ENCODE data around the gene NCF2.

The NCF2 gene

DNA sequence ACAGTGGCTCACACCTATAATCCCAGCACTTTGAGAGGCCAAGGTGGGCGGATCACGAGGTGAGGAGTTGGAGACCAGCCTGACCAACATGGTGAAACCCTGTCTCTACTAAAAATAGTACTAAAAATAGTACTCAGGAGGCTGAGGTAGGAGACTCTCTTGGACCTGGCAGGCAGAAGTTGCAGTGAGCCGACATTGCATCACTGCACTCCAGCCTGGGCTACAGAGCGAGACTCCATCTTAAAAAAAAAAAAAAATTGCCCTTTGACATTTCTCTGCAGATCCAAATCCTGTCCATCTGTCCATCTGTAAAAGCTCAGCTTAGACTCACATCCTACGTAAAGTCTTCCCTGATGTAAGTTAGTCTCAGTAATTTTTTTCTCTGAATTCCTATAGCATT is 6.2 kb upstream of the NCF2 start:
- H4K91ac ChIP-seq (ENCODE audit: low read depth, low read length): no peak overlapping the region
- H3K23ac ChIP-seq (ENCODE audit: low read length): no peak overlapping the region
- H3K79me2 ChIP-seq (ENCODE audit: control insufficient read depth, insufficient read depth, low read length, poor library complexity): no peaks in the 10 kb centered on the region
- no peak overlapping the region for H2AK5ac ChIP-seq (ENCODE audit: low read length)
- no peak for DNase-seq
- H3K9ac ChIP-seq (ENCODE audit: low read length): no peak overlapping the region
- no peak overlapping the region for H2BK120ac ChIP-seq (ENCODE audit: insufficient read depth, low read length, poor library complexity)
- no peak overlapping the region for H2AFZ ChIP-seq (ENCODE audit: insufficient read depth, low read length, poor library complexity)
- no CpG with 5 or more reads among the region's 5 CpGs for WGBS (ENCODE audit: extremely low coverage, insufficient coverage, insufficient read length)
- no peak overlapping the region for H3K18ac ChIP-seq (ENCODE audit: low read length)
- H2BK12ac ChIP-seq (ENCODE audit: low read length): no peak overlapping the region
- H3K4me2 ChIP-seq (ENCODE audit: low read length): no peak overlapping the region
- H3K27me3 ChIP-seq (ENCODE audit: insufficient read depth, low read length): no peaks in the 10 kb centered on the region
- H3K36me3 ChIP-seq (ENCODE audit: control insufficient read depth in 1 of 2, insufficient read depth in 2 of 2, low read length in 2 of 2): no peaks in the 10 kb centered on the region
- H3K4me3 ChIP-seq (ENCODE audit: low read depth, low read length): no peak overlapping the region
- H4K8ac ChIP-seq (ENCODE audit: low read depth, low read length): no peak overlapping the region
- no peak overlapping the region for H2BK5ac ChIP-seq (ENCODE audit: low read depth, low read length, poor library complexity)
- H3K79me1 ChIP-seq (ENCODE audit: low read length): no peaks in the 10 kb centered on the region
- no peak overlapping the region for H4K12ac ChIP-seq (ENCODE audit: low read depth, low read length)
- no peak overlapping the region for H3K27ac ChIP-seq (ENCODE audit: low read depth, low read length)
- H3K14ac ChIP-seq (ENCODE audit: low read length): no peak overlapping the region
- H3K4ac ChIP-seq (ENCODE audit: low read depth, low read length): no peak overlapping the region
- peaks cover 0 to 6% of the 10 kb centered on the region in 2 experiments for H3K4me1 ChIP-seq (ENCODE audit: control insufficient read depth in 1 of 2, insufficient read depth in 2 of 2, low read length in 2 of 2)
- no peaks in the 10 kb centered on the region for H3K9me3 ChIP-seq (ENCODE audit: insufficient read depth, low read depth, low read length)

DNA sequence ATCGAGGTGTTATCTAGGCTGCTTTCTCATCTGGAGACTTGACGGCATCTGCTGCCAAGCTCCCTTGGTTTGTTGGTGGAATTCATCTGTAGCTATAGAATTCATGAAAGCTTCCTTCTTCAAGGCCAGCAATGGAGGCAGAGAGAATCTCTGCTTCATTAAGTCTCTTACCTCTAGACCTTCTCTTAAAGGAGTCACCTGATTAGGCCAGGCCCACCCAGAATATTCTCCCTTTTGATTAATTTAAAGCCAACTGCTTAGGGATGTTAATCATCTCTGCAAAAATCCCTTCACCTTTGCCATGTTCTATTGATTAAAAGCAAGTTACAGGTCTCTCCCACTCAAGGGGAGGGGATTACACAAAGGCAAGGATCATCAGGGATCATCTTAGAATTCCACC is 5.3 kb upstream of the NCF2 start:
- no peak overlapping the region for H3K4me2 ChIP-seq (ENCODE audit: low read length)
- H3K23ac ChIP-seq (ENCODE audit: low read length): no peak overlapping the region
- no peak overlapping the region for H4K8ac ChIP-seq (ENCODE audit: low read depth, low read length)
- WGBS (ENCODE audit: extremely low coverage, insufficient coverage, insufficient read length): no CpG with 5 or more reads among the region's 2 CpGs
- no peaks in the 10 kb centered on the region for H3K79me2 ChIP-seq (ENCODE audit: control insufficient read depth, insufficient read depth, low read length, poor library complexity)
- H4K12ac ChIP-seq (ENCODE audit: low read depth, low read length): no peak overlapping the region
- H3K27ac ChIP-seq (ENCODE audit: low read depth, low read length): no peak overlapping the region
- H2BK5ac ChIP-seq (ENCODE audit: low read depth, low read length, poor library complexity): no peak overlapping the region
- no peak overlapping the region for H3K14ac ChIP-seq (ENCODE audit: low read length)
- H2AK5ac ChIP-seq (ENCODE audit: low read length): no peak overlapping the region
- no peaks in the 10 kb centered on the region for H3K27me3 ChIP-seq (ENCODE audit: insufficient read depth, low read length)
- no peak overlapping the region for H4K91ac ChIP-seq (ENCODE audit: low read depth, low read length)
- H2AFZ ChIP-seq (ENCODE audit: insufficient read depth, low read length, poor library complexity): no peak overlapping the region
- H3K36me3 ChIP-seq (ENCODE audit: control insufficient read depth in 1 of 2, insufficient read depth in 2 of 2, low read length in 2 of 2): no peaks in the 10 kb centered on the region
- H2BK120ac ChIP-seq (ENCODE audit: insufficient read depth, low read length, poor library complexity): no peak overlapping the region
- H3K79me1 ChIP-seq (ENCODE audit: low read length): no peaks in the 10 kb centered on the region
- H3K9ac ChIP-seq (ENCODE audit: low read length): no peak overlapping the region
- no peak overlapping the region for H2BK12ac ChIP-seq (ENCODE audit: low read length)
- H3K4me3 ChIP-seq (ENCODE audit: low read depth, low read length): no peak overlapping the region
- no peak overlapping the region for H3K4ac ChIP-seq (ENCODE audit: low read depth, low read length)
- DNase-seq: no peak
- no peaks in the 10 kb centered on the region for H3K9me3 ChIP-seq (ENCODE audit: insufficient read depth, low read depth, low read length)
- peaks cover 0 to 6% of the 10 kb centered on the region in 2 experiments for H3K4me1 ChIP-seq (ENCODE audit: control insufficient read depth in 1 of 2, insufficient read depth in 2 of 2, low read length in 2 of 2)
- no peak overlapping the region for H3K18ac ChIP-seq (ENCODE audit: low read length)

DNA sequence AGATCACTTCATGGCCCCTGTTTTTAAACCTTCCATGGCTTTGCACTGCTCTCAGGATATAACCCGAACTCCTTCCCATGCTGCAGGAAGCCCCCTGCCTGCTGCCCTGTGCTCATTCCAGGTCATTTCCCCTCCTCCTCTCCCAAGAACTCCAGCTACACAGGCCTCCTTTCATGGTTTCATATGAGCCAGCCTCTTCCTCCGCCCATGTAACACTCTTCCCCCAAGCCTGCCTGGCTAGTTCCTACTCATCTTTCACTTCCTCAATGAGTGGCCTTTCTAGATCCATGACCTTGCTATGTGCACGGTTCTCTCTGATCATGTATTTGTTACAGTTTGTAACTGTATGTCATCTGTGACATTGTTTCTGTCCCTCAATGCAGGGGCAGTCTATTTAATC is 3.1 kb upstream of the NCF2 start:
- Histone ChIP-seq H3K18ac (ENCODE audit: low read length) (no peak overlapping the region), H2BK5ac (ENCODE audit: low read depth, low read length, poor library complexity) (no peak overlapping the region), H2AK5ac (ENCODE audit: low read length) (no peak overlapping the region), H3K14ac (ENCODE audit: low read length) (no peak overlapping the region), H4K8ac (ENCODE audit: low read depth, low read length) (no peak overlapping the region), H3K36me3 (ENCODE audit: control insufficient read depth in 1 of 2, insufficient read depth in 2 of 2, low read length in 2 of 2) (no peaks in the 10 kb centered on the region), H3K9ac (ENCODE audit: low read length) (no peak overlapping the region), H3K4me1 (ENCODE audit: control insufficient read depth in 1 of 2, insufficient read depth in 2 of 2, low read length in 2 of 2) (peaks cover 0 to 6% of the 10 kb centered on the region in 2 experiments), H3K4me2 (ENCODE audit: low read length) (no peak overlapping the region), H3K79me1 (ENCODE audit: low read length) (no peaks in the 10 kb centered on the region), H3K4ac (ENCODE audit: low read depth, low read length) (no peak overlapping the region), H3K23ac (ENCODE audit: low read length) (no peak overlapping the region), H3K9me3 (ENCODE audit: insufficient read depth, low read depth, low read length) (no peaks in the 10 kb centered on the region), H2BK12ac (ENCODE audit: low read length) (no peak overlapping the region), H2AFZ (ENCODE audit: insufficient read depth, low read length, poor library complexity) (no peak overlapping the region), H3K27ac (ENCODE audit: low read depth, low read length) (no peak overlapping the region), H2BK120ac (ENCODE audit: insufficient read depth, low read length, poor library complexity) (no peak overlapping the region), H4K12ac (ENCODE audit: low read depth, low read length) (no peak overlapping the region), H4K91ac (ENCODE audit: low read depth, low read length) (no peak overlapping the region), H3K4me3 (ENCODE audit: low read depth, low read length) (no peak overlapping the region), H3K79me2 (ENCODE audit: control insufficient read depth, insufficient read depth, low read length, poor library complexity) (no peaks in the 10 kb centered on the region), H3K27me3 (ENCODE audit: insufficient read depth, low read length) (no peaks in the 10 kb centered on the region)
- no peak for DNase-seq
- no CpG with 5 or more reads among the region's 3 CpGs for WGBS (ENCODE audit: extremely low coverage, insufficient coverage, insufficient read length)

DNA sequence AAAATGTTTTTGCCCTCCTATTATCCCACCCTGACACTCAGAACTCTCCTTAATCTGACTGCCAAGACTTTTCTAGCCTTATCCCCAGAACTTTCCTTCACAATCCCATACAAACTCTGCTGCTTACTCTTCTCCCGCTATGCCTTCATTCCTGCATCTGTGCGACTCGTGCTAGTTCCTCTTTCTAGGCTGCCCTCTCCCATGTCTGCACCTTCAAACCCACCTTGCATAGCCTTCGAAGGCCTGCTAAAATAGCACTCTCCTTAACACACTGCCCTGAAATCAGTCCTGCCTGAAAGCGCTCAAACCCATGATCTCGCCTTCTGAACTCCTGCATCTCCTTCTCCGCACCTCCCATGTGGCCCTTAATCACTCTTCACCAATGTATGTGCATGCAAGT is 2.5 kb upstream of the NCF2 start:
- Histone ChIP-seq H4K8ac (ENCODE audit: low read depth, low read length) (no peak overlapping the region), H3K4me3 (ENCODE audit: low read depth, low read length) (no peak overlapping the region)
- WGBS (ENCODE audit: extremely low coverage, insufficient coverage, insufficient read length): no CpG with 5 or more reads among the region's 7 CpGs

More for the DNA sequence above, 2.5 kb upstream of the NCF2 start:
- Histone ChIP-seq H2AK5ac (ENCODE audit: low read length) (no peak overlapping the region), H3K4me1 (ENCODE audit: control insufficient read depth in 1 of 2, insufficient read depth in 2 of 2, low read length in 2 of 2) (peaks cover 0 to 4% of the 10 kb centered on the region in 2 experiments), H3K9me3 (ENCODE audit: insufficient read depth, low read depth, low read length) (no peaks in the 10 kb centered on the region), H3K23ac (ENCODE audit: low read length) (no peak overlapping the region), H3K79me2 (ENCODE audit: control insufficient read depth, insufficient read depth, low read length, poor library complexity) (no peaks in the 10 kb centered on the region), H3K14ac (ENCODE audit: low read length) (no peak overlapping the region), H3K9ac (ENCODE audit: low read length) (no peak overlapping the region), H3K27me3 (ENCODE audit: insufficient read depth, low read length) (no peaks in the 10 kb centered on the region), H2AFZ (ENCODE audit: insufficient read depth, low read length, poor library complexity) (no peak overlapping the region), H3K36me3 (ENCODE audit: control insufficient read depth in 1 of 2, insufficient read depth in 2 of 2, low read length in 2 of 2) (no peaks in the 10 kb centered on the region), H3K27ac (ENCODE audit: low read depth, low read length) (no peak overlapping the region), H4K12ac (ENCODE audit: low read depth, low read length) (no peak overlapping the region), H3K4ac (ENCODE audit: low read depth, low read length) (no peak overlapping the region), H3K18ac (ENCODE audit: low read length) (no peak overlapping the region), H2BK5ac (ENCODE audit: low read depth, low read length, poor library complexity) (no peak overlapping the region), H3K4me2 (ENCODE audit: low read length) (no peak overlapping the region), H3K79me1 (ENCODE audit: low read length) (no peaks in the 10 kb centered on the region), H2BK120ac (ENCODE audit: insufficient read depth, low read length, poor library complexity) (no peak overlapping the region), H2BK12ac (ENCODE audit: low read length) (no peak overlapping the region), H4K91ac (ENCODE audit: low read depth, low read length) (no peak overlapping the region)
- no peak for DNase-seq

All from trophoblast cell (in vitro differentiated cells and primary cell).